ENCODE results near the gene LDLRAP1. TPM values are rescaled to one million over a fixed set of nuclear protein-coding genes. Genes with fewer than 3 reads are reported as not detected.
A peak's percentile ranks its signal among the peaks of the same experiment; 100 is the strongest.

LDLRAP1 gene
- total and polyA plus RNA-seq, 9 of the 15 experiments (the other 6 are each of a cell fraction or from before 2014, with no cell fraction given), result 0.56 to 29.6 (median 16.2) TPM

DNA sequence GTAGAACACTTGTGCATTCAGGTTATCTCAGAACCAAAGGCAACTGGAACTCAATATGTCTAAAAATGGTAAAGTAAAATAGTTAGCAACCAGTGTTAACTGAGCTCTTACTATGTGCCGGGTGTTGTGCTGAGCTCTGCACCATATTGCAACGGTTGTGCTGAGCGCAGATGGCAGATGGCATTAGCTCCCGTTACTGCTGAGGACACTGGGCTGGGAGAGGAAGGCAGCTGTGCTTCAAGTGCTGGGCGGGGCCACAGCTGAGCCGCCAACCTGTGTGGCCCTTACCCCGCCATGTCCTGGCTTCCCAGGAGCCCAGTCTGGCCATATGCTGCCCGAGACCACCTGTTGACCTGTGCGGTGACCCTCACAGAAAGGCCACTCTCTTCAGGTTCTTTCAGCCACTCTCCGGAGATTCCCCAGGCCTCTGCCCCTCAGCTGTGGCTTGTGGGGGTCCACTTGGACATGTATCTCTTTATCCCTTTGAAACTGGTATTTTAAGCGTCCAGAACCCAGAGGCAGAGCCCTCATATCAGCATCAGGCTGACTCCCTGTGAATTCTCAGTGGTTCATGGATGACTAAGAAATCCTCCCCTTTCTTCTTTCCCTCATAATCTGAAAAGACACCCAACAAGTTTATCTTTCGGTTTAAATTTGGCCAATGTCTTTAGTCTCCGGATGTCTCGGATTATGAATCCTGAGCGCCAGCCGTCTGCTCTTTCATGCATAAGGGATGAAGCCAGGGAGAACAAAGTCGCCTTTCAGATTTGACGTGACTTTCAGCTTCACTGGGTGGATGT lies 26.4 kb downstream of the LDLRAP1 start (continued):
- TF ChIP-seq, protein P1, sequence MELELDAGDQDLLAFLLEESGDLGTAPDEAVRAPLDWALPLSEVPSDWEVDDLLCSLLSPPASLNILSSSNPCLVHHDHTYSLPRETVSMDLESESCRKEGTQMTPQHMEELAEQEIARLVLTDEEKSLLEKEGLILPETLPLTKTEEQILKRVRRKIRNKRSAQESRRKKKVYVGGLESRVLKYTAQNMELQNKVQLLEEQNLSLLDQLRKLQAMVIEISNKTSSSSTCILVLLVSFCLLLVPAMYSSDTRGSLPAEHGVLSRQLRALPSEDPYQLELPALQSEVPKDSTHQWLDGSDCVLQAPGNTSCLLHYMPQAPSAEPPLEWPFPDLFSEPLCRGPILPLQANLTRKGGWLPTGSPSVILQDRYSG (tag; conservative IDR thresholded peaks at IDR 0.05; ENCODE audit: low read depth), result no peak
- TF ChIP-seq PREB (CRISPR knock-in tag; IDR thresholded peaks at IDR 0.05) (no peak), ZBTB17 (CRISPR knock-in tag; IDR thresholded peaks at IDR 0.05) (no peak), SMARCA4 (IDR thresholded peaks at IDR 0.05) (peak; percentile 34; the same call in 1 of the 2 replicates), ZC3H11A (IDR thresholded peaks at IDR 0.05; ENCODE audit: low read depth, low read length) (no peak), ATF2 (CRISPR knock-in tag; IDR thresholded peaks at IDR 0.05) (no peak), CBFA2T3 (IDR thresholded peaks at IDR 0.05) (peak; percentile 68), EZH2 (IDR thresholded peaks at IDR 0.05; ENCODE audit: borderline replicate concordance, low read depth, low read length) (no peak), SMARCA5 (IDR thresholded peaks at IDR 0.05) (no peak), TCF3 (CRISPR knock-in tag; IDR thresholded peaks at IDR 0.05) (peak; percentile 69; the same call in 1 of the 2 replicates), ZFP1 (CRISPR knock-in tag; IDR thresholded peaks at IDR 0.05) (no peak), ETS1 (conservative IDR thresholded peaks at IDR 0.05; ENCODE audit: control insufficient read depth, low read depth, low read length) (no peak), ZNF445 (CRISPR knock-in tag; IDR thresholded peaks at IDR 0.05; ENCODE audit: low read depth) (no peak), TAF1 (IDR thresholded peaks at IDR 0.05; ENCODE audit: control insufficient read depth, extremely low read depth, insufficient read depth, low read length, severe bottlenecking) (no peak), DPF2 (IDR thresholded peaks at IDR 0.05) (peak; percentile 42; the same call in 1 of the 2 replicates), TAF7 (tag; IDR thresholded peaks at IDR 0.05) (no peak)
- TF ChIP-seq, protein P2, sequence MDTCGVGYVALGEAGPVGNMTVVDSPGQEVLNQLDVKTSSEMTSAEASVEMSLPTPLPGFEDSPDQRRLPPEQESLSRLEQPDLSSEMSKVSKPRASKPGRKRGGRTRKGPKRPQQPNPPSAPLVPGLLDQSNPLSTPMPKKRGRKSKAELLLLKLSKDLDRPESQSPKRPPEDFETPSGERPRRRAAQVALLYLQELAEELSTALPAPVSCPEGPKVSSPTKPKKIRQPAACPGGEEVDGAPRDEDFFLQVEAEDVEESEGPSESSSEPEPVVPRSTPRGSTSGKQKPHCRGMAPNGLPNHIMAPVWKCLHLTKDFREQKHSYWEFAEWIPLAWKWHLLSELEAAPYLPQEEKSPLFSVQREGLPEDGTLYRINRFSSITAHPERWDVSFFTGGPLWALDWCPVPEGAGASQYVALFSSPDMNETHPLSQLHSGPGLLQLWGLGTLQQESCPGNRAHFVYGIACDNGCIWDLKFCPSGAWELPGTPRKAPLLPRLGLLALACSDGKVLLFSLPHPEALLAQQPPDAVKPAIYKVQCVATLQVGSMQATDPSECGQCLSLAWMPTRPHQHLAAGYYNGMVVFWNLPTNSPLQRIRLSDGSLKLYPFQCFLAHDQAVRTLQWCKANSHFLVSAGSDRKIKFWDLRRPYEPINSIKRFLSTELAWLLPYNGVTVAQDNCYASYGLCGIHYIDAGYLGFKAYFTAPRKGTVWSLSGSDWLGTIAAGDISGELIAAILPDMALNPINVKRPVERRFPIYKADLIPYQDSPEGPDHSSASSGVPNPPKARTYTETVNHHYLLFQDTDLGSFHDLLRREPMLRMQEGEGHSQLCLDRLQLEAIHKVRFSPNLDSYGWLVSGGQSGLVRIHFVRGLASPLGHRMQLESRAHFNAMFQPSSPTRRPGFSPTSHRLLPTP (IDR thresholded peaks at IDR 0.05; ENCODE audit: borderline replicate concordance, extremely low read depth, insufficient read length), result no peak
- TF ChIP-seq, protein P3, sequence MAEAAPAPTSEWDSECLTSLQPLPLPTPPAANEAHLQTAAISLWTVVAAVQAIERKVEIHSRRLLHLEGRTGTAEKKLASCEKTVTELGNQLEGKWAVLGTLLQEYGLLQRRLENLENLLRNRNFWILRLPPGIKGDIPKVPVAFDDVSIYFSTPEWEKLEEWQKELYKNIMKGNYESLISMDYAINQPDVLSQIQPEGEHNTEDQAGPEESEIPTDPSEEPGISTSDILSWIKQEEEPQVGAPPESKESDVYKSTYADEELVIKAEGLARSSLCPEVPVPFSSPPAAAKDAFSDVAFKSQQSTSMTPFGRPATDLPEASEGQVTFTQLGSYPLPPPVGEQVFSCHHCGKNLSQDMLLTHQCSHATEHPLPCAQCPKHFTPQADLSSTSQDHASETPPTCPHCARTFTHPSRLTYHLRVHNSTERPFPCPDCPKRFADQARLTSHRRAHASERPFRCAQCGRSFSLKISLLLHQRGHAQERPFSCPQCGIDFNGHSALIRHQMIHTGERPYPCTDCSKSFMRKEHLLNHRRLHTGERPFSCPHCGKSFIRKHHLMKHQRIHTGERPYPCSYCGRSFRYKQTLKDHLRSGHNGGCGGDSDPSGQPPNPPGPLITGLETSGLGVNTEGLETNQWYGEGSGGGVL (CRISPR knock-in tag; IDR thresholded peaks at IDR 0.05), result no peak

All from K562 (cell line).